ENCODE measurements around the gene CORT.
"Not testable (repeated sequence)": the region's sequence is repeated elsewhere in the genome, so short reads cannot be mapped to it uniquely, and the experiment has no call there.

Gene CORT, protein sequence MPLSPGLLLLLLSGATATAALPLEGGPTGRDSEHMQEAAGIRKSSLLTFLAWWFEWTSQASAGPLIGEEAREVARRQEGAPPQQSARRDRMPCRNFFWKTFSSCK

DNA sequence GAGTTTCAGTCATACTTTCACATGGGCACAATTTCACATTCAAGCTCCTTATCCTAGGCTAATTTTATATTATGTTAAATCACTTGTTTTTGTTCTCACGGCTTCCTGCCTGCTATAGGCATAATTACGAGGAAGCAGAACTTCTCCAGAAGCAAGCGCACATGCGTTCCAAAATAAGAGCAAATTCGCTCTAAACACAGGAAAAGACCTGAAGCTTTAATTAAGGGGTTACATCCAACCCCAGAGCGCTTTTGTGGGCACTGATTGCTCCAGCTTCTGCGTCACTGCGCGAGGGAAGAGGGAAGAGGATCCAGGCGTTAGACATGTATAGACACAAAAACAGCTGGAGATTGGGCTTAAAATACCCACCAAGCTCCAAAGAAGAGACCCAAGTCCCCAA is at the start of gene CORT:
CORT (plus strand) TSS at position 281 of the 400 bp plus-strand sequence. CDS start 193 bp downstream, outside the sequence.
- no peak for DNase-seq (ENCODE audit: low read depth)

DNA sequence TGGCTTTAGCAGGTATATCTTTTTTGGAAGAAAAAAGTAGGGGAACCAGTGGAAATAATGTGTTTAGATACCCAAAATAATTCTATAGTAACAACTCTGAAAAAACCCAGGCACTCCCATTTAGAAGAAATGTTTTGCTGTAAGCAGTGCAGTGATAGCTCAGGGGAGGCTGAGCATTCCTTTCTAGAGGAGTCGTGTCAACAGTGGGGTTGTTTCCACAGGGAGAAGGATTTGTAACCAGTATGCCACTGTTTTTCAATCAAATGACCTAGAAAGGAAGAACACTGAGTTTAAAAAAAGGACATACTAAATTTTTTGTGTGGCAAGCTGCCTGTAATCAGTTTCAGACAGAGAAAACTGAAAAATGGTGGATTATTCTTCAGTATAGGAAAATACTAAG is 48.5 kb upstream of the CORT start:
- DNase-seq (ENCODE audit: low read depth): no peak

DNA sequence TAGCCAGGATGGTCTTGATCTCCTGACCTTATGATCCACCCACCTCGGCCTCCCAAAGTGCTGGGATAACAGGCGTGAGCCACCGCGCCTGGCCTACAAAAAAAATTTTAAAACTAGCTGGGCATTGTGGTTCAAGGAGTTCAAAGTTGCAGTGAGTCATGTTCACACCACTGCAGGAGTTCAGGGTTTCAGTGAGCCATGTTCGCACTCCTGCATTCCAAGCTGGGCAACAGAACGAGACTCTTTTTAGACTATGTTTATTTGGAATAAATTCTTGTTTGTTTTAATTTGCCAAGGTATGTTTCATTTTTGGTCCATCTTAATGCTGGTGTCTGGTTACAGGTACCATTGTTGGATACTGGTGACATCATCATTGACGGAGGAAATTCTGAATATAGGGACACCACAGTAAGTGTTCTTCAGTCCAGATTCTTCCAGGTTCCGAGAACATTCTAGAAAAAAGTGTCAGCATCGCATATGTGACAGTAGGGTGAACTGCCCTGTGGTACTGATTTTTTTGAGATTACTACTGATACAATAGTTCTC is 47.0 kb upstream of the CORT start:
- no peak for DNase-seq (ENCODE audit: low read depth)

DNA sequence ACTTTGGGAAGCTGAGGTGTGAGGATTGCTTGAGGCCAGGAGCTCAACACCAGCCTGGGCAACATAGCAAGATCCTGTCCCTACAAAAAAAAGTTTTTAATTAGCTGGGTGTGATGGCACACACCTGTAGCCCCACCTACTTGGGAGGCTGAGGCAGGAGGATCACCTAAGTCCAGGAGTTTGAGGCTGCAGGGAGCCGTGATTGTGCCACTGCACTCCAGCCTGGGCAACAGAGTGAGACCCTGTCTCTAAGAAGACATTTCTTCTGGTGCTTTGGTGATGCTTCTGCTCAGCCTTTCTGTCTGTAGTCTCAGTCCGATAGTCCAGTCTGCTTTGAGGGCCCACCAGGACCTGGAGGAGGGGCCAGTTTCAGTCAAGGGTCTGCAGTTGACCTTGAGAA is 42.6 kb upstream of the CORT start:
- DNase-seq (ENCODE audit: low read depth): no peak

DNA sequence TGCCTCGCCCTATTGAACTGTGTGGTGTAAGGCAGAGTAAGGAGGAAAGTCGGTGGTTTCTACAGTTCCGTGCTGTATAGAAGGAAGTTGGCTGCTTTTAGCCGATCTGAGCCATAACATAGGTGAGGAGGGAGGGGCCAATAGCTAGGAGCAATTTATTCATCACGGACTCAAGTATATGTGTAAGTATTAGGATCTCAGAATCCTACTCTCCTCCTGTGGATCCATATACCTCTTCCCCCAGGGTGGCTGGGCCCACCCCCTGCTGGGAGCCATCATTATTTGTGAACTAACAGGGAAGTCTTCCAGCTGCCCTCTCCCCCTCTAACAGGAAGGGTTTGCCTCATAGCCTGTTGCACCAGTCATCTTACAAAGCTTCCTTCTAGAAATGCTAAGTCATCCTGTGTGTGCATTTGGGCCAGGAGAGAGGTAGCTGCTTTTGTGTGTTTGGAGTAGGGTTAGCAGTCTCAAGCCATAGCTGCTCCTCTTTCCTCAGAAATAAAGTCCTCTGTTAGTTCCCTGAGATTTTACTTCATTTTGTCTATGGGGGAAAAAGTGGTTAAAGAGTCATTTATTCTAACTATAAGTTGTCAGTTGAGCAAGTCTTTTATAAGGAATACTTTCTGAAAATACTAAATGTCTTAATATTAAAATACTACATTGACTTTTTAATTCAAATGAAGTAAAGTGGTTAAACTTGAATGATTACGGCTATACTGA is 34.5 kb upstream of the CORT start:
- DNase-seq (ENCODE audit: low read depth): no peak

DNA sequence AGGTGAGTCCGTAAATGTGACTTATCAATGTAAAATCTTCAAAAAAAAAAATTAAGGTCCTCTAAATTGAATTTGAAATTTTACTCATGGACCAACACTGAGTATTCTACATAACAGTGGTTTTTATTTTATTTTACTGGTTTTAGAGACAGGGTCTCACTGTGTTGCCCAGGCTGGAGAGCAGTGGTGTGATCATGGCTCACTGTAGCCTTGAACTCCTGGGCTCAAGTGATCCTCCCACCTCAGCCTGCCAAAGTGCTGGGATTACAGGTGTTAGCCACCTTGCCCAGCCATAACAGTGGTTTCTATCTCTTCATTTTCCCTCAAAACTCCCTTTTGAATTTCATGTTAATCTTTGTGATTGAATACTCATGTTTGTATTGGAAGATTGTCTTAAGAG is 33.9 kb upstream of the CORT start:
- not testable (repeated sequence) for DNase-seq (ENCODE audit: low read depth)

DNA sequence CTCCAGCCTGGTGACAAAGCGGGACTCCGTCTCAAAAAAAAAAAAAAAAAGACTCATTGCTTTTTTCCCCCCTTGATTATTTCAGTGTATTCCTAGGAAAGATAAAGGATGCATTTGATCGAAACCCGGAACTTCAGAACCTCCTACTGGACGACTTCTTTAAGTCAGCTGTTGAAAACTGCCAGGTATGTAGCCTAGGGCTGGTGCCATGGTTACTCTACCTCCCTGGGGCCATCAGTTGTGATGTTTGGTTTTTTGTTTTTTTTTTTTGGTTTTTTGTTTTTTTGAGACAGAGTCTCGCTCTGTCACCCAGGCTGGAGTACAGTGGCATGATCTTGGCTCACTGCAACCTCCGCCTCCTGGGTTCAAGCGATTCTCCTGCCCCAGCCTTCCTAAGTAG is 31.1 kb upstream of the CORT start:
- not testable (repeated sequence) for DNase-seq (ENCODE audit: low read depth)

DNA sequence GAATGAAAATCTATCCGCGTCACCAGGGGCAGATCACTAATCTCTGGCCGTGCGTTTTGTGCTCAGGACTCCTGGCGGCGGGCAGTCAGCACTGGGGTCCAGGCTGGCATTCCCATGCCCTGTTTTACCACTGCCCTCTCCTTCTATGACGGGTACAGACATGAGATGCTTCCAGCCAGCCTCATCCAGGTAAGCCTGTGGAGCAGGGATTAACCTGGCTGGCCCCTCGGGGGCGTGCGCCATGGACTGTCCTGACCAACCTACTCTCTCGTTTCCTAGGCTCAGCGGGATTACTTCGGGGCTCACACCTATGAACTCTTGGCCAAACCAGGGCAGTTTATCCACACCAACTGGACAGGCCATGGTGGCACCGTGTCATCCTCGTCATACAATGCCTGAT is 30.5 kb upstream of the CORT start:
- DNase-seq (ENCODE audit: low read depth): no peak

DNA sequence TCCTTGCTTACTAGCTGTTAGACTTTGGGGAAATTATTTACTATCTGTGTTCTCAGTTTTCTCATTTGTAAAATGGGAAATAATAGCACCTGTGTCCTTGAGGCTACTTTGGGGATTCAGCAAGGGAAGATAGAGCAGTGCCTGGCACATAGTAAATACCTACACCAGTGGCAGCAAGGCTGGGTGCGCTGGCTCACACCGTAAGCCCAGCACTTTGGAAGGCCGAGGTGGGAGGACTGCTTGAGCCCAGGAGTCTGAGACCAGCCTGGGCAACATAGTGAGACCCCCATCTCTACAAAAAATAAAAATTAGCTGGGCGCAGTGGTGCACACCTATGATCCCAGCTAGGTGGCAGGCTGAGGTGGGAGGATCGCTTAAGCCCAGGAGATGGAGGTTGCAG is 28.2 kb upstream of the CORT start:
- no peak for DNase-seq (ENCODE audit: low read depth)

DNA sequence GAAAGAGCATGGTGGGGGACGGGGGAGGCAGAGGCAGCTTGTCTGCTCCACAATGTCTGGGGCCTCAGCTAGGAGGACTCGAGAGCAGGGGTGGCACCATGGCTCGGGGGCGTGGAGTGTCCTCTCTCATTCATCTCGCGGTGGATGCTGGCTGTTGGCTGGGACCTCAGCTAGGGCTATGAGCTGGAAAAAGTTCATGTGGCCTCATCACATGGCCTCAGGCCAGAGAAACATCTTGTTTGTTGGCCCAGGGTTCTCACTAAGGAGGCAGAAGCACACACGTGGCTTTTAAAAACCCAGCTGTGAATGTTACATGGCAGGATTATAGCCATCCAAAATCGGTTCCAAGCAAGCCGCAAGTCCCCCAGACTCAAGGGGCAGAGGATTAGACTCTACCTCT is 25.8 kb upstream of the CORT start:
- DNase-seq (ENCODE audit: low read depth): no peak

DNA sequence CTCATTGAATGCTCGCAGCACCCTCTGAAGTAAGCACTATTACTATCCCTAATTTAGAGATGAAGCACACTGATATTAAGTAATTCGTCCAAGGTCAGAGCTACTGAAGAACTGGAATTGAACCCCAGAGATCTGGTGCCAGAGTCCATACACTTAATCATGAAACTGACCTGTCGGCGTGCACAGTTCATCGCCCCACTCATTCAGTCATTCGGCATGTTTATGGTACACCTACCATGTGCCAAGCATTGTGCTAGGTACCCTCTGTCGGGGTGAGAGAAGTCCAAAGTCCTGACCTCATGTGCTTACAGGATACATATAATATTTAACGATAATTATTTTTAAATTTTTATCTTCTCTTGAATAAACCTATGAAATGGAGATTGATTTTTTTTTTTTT is 25.2 kb upstream of the CORT start:
- DNase-seq (ENCODE audit: low read depth): no peak

DNA sequence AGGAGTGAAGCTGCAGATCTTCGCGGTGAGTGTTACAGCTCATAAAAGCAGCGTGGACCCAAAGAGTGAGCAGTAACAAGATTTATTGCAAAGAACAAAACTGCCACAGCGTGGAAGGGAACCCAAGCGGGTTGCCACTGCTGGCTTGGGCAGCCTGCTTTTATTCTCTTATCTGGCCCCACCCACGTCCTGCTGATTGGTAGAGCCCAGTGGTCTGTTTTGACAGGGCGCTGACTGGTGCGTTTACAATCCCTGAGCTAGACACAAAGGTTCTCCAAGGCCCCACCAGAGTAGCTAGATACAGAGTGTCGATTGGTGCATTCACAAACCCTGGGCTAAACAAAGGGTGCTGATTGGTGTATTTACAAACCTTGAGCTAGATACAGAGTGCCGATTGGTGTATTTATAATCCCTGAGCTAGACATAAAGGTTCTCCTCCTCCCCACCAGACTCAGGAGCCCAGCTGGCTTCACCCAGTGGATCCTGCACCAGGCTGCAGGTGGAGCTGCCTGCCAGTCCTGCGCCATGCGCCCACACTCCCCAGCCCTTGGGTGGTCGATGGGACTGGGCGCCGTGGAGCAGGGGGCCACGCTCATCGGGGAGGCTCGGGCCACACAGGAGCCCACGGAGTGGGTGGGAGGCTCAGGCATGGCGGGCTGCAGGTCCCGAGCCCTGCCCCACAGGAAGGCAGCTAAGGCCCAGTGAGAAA is 23.9 kb upstream of the CORT start:
- DNase-seq (ENCODE audit: low read depth): not testable (repeated sequence)

DNA sequence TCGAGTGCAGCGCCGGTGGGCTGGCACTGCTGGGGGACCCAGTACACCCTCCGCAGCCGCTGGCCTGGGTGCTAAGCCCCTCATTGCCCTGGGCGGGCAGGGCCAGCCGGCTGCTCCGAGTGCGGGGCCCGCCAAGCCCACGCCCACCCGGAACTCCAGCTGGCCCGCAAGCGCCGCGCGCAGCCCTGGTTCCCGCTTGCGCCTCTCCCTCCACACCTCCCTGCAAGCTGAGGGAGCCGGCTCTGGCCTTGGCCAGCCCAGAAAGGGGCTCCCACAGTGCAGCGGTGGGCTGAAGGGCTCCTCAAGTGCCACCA is 23.3 kb upstream of the CORT start:
- not testable (repeated sequence) for DNase-seq (ENCODE audit: low read depth)

DNA sequence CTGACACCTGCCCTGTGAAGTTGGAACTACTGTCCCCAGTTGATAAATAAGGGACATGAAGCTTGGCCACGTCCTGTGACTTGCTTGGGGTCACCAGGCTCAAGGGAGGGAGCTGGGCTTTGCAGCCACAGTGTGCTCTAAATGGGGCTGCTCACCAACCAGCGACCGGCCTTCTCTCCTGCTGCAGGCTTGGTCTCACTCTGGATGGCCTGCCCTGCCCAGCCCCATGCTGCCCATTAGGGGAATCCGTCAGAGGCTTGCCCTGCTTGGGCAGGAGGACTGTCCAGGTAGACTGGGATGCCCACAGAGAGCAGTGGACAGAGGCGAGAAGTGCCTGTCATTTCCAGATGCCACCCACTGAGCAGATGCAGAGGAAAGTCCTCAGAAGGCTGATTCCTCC is 20.8 kb upstream of the CORT start:
- no peak for DNase-seq (ENCODE audit: low read depth)

DNA sequence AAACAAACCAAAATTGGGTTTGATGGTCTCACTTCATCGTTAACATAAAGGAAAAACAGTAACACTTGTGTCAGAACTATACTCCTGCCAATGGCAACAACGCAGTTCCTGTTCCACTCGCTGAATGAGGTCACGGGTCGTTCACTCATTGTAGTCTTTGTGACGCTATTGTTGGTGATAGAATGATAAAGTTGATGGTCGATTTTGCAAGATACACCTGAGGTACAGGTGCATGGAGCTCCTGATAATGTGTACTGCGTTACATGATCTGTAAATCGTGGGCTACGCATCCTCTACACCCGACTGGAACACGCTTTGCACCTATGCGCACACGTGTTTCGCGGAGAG is 20.0 kb upstream of the CORT start:
- DNase-seq (ENCODE audit: low read depth): no peak

DNA sequence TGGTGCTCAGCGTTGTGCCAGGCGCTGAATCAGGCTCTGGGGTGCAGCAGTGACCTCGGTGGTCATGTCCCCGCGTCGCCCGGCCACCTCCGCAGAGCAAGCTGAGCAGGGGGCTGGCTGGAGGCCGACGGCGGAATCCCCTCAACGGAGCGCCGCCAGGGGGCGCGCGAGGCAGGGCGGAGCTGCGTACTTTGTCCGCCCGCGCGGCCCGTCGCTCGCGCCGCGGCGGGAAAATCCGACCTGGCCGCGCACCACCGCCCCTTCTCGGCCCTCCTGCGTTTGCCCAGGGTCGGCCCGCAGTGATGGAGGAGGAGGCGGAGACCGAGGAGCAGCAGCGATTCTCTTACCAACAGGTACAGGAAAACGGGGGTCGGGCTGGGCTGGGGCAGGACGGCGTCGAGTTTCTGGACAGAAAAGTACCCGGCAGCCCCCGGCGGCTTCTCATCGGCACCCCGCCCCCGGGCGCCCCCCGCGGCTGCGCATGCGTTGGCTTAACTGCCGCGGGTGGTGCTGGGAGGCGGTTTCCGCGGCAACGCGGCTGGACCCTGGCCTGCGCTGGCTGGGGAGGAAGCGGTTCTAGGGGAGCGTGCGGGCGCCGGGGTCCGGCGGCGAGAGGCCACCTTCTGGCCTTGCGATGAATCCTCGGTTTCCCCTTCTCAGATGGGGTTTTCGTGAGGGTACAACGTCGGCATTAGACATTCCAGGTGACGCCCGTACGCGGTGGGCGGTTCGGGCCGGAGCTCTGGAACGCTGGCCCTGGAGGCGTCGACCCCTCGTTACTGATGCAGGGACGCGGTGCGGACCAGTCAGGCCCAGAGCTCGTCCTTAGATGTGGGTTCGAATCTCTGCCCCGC is 19.4 kb upstream of the CORT start, which contains the start of gene CENPS:
CENPS (plus strand) TSS at position 218 of the 854 bp plus-strand sequence; CDS start at position 303, 85 bp downstream.
- peak; percentile 96 for DNase-seq (ENCODE audit: low read depth)

DNA sequence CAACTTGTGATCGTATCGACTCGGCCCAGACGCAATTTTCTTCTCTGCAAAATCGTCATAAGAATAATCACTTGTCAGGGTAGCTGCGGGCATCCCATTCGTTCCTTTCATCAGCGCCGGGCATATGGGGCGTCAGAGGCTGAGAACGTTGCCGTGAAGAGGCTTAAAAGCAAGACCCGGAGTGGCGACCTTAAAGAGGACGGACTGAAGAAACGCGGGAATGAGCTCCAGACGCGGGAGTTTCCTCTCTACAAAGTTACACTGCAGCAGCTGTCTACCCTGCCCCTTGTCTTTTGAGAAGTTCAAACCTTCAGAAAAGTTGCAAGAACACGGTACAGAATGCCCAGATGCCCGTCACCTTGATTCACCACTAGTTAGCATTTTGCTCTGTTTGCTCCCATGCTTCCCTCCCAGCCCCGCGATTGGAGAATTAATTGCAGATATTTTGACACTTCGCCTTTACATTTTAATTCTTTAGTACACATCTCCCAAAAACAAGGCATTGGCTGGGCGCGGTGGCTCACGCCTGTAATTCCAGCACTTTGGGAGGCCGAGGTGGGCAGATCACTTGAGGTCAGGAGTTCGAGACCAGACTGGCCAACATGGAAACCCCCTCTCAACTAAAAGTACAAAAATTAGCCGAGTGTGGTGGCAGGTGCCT is 18.6 kb upstream of the CORT start:
- no peak for DNase-seq (ENCODE audit: low read depth)

DNA sequence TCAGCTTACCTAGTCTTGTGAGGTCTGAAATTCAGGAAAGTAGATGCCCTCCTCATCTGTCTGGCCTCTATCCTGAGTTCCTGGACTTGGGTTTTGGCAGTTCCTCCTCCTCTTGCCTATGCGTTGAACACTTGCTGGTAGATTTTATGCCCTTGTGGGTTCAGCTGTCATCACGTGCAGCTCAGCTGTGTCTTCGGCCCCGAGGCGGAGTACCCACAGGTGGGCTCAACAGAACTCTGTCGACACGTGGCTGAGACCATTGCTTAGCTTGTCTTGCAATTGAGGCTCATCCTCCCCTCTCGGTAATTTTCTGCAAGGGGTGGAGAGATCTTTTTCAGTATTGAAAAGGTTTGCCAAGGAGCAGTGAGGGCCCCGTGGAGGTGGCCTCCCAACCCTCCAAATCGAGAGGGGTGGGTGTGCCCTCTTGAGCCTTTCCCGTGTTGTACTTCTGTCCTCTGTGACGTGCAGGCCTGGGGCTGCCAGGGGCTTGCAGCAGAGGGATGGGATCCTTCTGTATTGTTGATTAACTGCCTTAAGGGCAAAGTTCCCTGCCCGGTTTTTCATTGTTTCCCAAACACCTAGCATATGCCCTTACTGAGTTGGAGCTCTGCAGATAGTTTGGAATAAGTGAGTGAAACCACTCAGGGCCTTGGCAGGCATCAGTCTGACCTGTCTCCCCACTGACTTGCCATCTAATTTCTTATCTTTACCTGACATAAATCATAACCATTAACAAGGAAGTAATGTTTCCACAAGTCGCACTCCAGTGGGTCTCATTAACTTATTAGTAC is 16.7 kb upstream of the CORT start:
- DNase-seq (ENCODE audit: low read depth): no peak

DNA sequence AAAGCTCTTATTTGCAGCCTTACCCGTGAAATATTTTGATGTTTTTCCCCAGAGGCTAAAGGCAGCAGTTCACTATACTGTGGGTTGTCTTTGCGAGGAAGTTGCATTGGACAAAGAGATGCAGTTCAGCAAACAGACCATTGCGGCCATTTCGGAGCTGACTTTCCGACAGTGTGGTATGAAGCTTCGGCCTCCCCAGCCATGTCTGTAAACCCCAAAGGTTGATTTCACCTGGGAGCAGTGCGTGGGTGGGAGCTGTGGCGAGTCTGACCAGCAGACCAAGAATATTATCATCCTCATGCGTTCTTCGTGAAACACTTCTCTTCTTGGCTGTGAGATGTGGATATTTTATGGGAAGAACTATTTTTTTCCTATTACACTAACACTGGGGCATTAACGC is 16.0 kb upstream of the CORT start:
- no peak for DNase-seq (ENCODE audit: low read depth)

DNA sequence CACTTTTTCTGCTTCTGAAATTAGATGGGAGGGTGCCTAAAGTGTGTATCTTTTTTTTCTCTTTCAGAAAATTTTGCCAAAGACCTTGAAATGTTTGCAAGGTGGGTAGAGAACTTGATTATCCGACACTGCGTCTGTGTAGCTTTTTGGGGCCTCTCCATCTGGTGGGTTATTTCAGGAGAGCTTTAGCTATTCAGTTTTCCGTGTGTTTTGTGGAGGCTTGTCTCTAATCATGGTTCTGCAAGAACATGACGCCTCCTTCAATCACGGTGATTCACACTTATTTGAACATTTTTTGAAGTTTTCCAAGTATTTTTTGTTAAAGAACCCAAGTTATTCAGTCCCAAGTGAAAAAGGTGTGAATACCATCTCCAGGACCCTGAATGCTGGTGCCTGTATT is 15.2 kb upstream of the CORT start:
- DNase-seq (ENCODE audit: low read depth): no peak

DNA sequence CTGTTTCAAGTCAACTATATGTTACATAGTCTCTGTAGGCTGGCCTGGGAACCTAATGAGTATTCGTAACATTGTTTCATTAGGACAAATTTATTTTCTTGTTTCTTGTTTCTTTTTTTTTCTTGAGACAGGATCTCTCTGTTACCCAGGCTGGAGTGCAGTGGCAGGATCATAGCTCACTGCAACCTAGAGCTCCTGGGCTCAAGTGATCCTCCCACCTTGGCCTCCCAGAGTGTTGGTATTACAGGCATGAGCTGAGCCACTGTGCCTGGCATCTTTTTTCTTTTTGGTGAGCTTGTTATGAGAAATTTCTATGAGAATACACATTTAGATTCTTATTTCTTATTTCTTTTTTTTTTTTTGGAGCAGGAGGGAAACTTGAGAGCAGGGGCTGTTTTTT is 12.8 kb upstream of the CORT start:
- no peak for DNase-seq (ENCODE audit: low read depth)
